Stomach (tissue), 9 donors: ENCODE results near the gene ANAPC2. TPM values are rescaled to one million over a fixed set of nuclear protein-coding genes. Genes with fewer than 3 reads are reported as not detected.

Source experiments
- DNase-seq, 2 donors: peaks; one replicate each; pipeline versions ENCODE4 v3.0.0 to v3.0.0-alpha.2; 2013 to 2019
- H3K27ac ChIP-seq, 5 donors: fragments of 200-600 bp in 4 of 5; sonication (generic) in 4 of 5; one replicate each; pipeline ENCODE4 v1.5.1; 2013 to 2019; ENCODE audit warnings: mild to moderate bottlenecking in 1 of 5, moderate library complexity in 1 of 5
- H3K27me3 ChIP-seq, 3 donors: fragments of 200-600 bp; sonication (generic); one replicate each; pipeline ENCODE4 v1.5.1; 2017 to 2019; ENCODE audit warnings: mixed run types in 1 of 3
- H3K36me3 ChIP-seq, 4 donors: fragments of 200-600 bp; sonication (generic); 1 replicate in 3 of 4; 2 replicates in 1 of 4; pipeline ENCODE4 v1.5.1; 2016 to 2019
- H3K4me1 ChIP-seq, 4 donors: fragments of 200-600 bp; sonication (generic); one replicate each; pipeline ENCODE4 v1.5.1; 2016 to 2019
- H3K4me3 ChIP-seq, 4 donors: fragments of 200-600 bp; sonication (generic) in 3 of 4; one replicate each; pipeline ENCODE4 v1.5.1; 2016 to 2019; ENCODE audit warnings: mild to moderate bottlenecking in 1 of 4
- H3K9me3 ChIP-seq, 4 donors: fragments of 200-600 bp; sonication (generic); one replicate each; pipeline ENCODE4 v1.5.1; 2016 to 2019
- CTCF ChIP-seq, 7 experiments: fragments of 450-650 bp in 4 of 7; fragments of 200-600 bp in 3 of 7; sonication (generic) in 3 of 7; IDR thresholded peaks; one replicate each; pipeline ENCODE4 v1.5.1; 2016 to 2019; ENCODE audit warnings: antibody characterized with exemption in 7 of 7, control low read depth in 2 of 7, mild to moderate bottlenecking in 1 of 7
- EP300 ChIP-seq: sonication (generic); formaldehyde crosslinking; IDR thresholded peaks from one replicate; pipeline ENCODE4 v1.6.1; 2017; ENCODE audit warnings: antibody characterized with exemption
- POLR2A ChIP-seq, 4 donors: fragments of 450-650 bp; IDR thresholded peaks; one replicate each; pipeline ENCODE4 v1.6.1; 2016; ENCODE audit warnings: antibody characterized with exemption in 4 of 4, control low read depth in 2 of 4, mild to moderate bottlenecking in 1 of 4, moderate library complexity in 1 of 4
- POLR2AphosphoS5 ChIP-seq, 3 donors: sonication (generic); formaldehyde crosslinking; IDR thresholded peaks; one replicate each; pipeline ENCODE4 v1.6.1; 2016; ENCODE audit warnings: antibody characterized with exemption in 3 of 3
- WGBS, 5 donors: extraction: QIAGEN DNeasy Blood & Tissue Kit in 3 of 5; methylation state at CpG; one replicate each; pipeline versions ENCODE4 v1.1.5 to v1.1.7; 2013 to 2018; 5-methylcytosine and 5-hydroxymethylcytosine counted together
- intact Hi-C: fragments of 100-400 bp; cut with DNase I; formaldehyde crosslinking; loops from one replicate; pipeline ENCODE4 v1.15.1; 2023; ENCODE audit warnings: low total_unique reads
- polyA plus RNA-seq, 3 donors: library from polyadenylated mRNA; stranded (reverse); fragments of 200-250 nt; gene quantifications; one replicate each; pipeline ENCODE4 v1.2.3, GENCODE V29; 2013
- total RNA-seq, 5 donors: library from RNA; depleted of rRNA; stranded (reverse); fragments of >200 nt; gene quantifications; one replicate each; pipeline versions ENCODE4 v1.1.0 to v1.2.3, GENCODE V29; 2014 to 2016
- donor health status: healthy with polysubstance abuse.
- donor health status: Bipolar disorder and iron deficiency.
- donor health status: healthy.

Gene ANAPC2
- total and polyA plus RNA-seq, 8 donors: 26.1 to 147 (median 41.8) TPM

- TF ChIP-seq CTCF (IDR thresholded peaks at IDR 0.05) (no peak), EP300 (no peak), POLR2AphosphoS5 (IDR thresholded peaks at IDR 0.05) (no peak), POLR2A (IDR thresholded peaks at IDR 0.05) (no peak)
- Histone ChIP-seq H3K36me3 (no peaks in the 10 kb centered on the region), H3K27me3 (peaks cover 26 to 90% (median 39%) of the 10 kb centered on the region in 3 donors), H3K4me1 (peaks cover 13 to 21% (median 20%) of the 10 kb centered on the region in 4 donors), H3K27ac (no peak overlapping the region), H3K4me3 (no peak overlapping the region), H3K9me3 (peaks cover 0 to 13% (median 9%) of the 10 kb centered on the region in 4 donors)
- DNase-seq: no peak
- 75 to 86% (median 81%) methylated on average over 4 of the region's 4 CpGs for WGBS, 5 donors
- intact Hi-C loops: no loop called here
Observed at GRCh38 chr9:137134191-137134590, 54.2 kb downstream of the ANAPC2 start.

- intact Hi-C loops: no loop called here
- WGBS, 5 donors: 6 to 16% (median 8%) methylated on average over 44 to 58 of the region's 58 CpGs
- TF ChIP-seq POLR2A (IDR thresholded peaks at IDR 0.05): no peak
- no peak for TF ChIP-seq POLR2AphosphoS5 (IDR thresholded peaks at IDR 0.05)
- no peak for TF ChIP-seq CTCF (IDR thresholded peaks at IDR 0.05)
- DNase-seq: no peak
- Histone ChIP-seq H3K4me1 (peaks cover 31 to 44% (median 43%) of the 10 kb centered on the region in 4 donors), H3K27ac (peak overlapping the region; percentile 82 to 86 (median 83)), H3K36me3 (no peaks in the 10 kb centered on the region), H3K27me3 (peaks cover 0 to 51% (median 3%) of the 10 kb centered on the region in 3 donors), H3K4me3 (peak overlapping the region; percentile 71 to 91 (median 74)), H3K9me3 (peaks cover 0 to 13% (median 9%) of the 10 kb centered on the region in 4 donors)
Observed at GRCh38 chr9:137130176-137130755, 58.1 kb downstream of the ANAPC2 start.

- peak overlapping the region; percentile 82 to 86 (median 83) for H3K27ac ChIP-seq
- H3K36me3 ChIP-seq: no peaks in the 10 kb centered on the region
- intact Hi-C loops: no loop called here
- H3K27me3 ChIP-seq: peaks cover 0 to 46% (median 3%) of the 10 kb centered on the region in 3 donors
- peaks cover 0 to 13% (median 9%) of the 10 kb centered on the region in 4 donors for H3K9me3 ChIP-seq
- H3K4me3 ChIP-seq: peak overlapping the region; percentile 71 to 91 (median 74)
- peak; percentile 90 to 97 for DNase-seq
- TF ChIP-seq EP300 (no peak), POLR2A (IDR thresholded peaks at IDR 0.05) (no peak), POLR2AphosphoS5 (IDR thresholded peaks at IDR 0.05) (peak; percentile 55 to 90 (median 87))
- H3K4me1 ChIP-seq: peaks cover 31 to 44% (median 43%) of the 10 kb centered on the region in 4 donors
- 0 to 2% (median 2%) methylated on average over 28 to 86 of the region's 86 CpGs for WGBS, 5 donors
Observed at GRCh38 chr9:137129456-137130175, 58.7 kb downstream of the ANAPC2 start.

GRCh38 chr9:137128862-137129455, 59.4 kb downstream of the ANAPC2 start:
- no peak for TF ChIP-seq CTCF (IDR thresholded peaks at IDR 0.05)
- no peak for TF ChIP-seq POLR2AphosphoS5 (IDR thresholded peaks at IDR 0.05)
- no peak for TF ChIP-seq EP300
- no peak for TF ChIP-seq POLR2A (IDR thresholded peaks at IDR 0.05)
- peak; percentile 35 to 45 for DNase-seq
- Histone ChIP-seq H3K4me1 (peaks cover 31 to 44% (median 43%) of the 10 kb centered on the region in 4 donors), H3K27ac (peak overlapping the region; percentile 82 to 86 (median 83)), H3K4me3 (peak overlapping the region; percentile 71 to 91 (median 74)), H3K27me3 (peaks cover 0 to 39% (median 3%) of the 10 kb centered on the region in 3 donors), H3K9me3 (peaks cover 0 to 13% (median 9%) of the 10 kb centered on the region in 4 donors), H3K36me3 (no peaks in the 10 kb centered on the region)
- 10 to 19% (median 13%) methylated on average over 16 to 37 of the region's 37 CpGs for WGBS, 5 donors
- intact Hi-C loops: no loop called here
